ENCODE data around the gene CCNF.
"Not testable (repeated sequence)": the region's sequence is repeated elsewhere in the genome, so short reads cannot be mapped to it uniquely, and the experiment has no call there.

The CCNF gene

GRCh38 chr16:2472885-2473445, 43.7 kb downstream of the CCNF start:
- no peak for DNase-seq

GRCh38 chr16:2473446-2473926, 44.2 kb downstream of the CCNF start:
- DNase-seq = no peak

GRCh38 chr16:2473999-2474876, 45.0 kb downstream of the CCNF start:
- DNase-seq = no peak

GRCh38 chr16:2474877-2475412, 45.7 kb downstream of the CCNF start, which contains the start of gene TBC1D24:
Gene TBC1D24 (plus strand): TSS chr16:2475127. CDS start chr16:2496149, 21,022 bp downstream.
- peak; percentile 34 for DNase-seq

GRCh38 chr16:2475413-2476344, 46.4 kb downstream of the CCNF start:
- DNase-seq = no peak

GRCh38 chr16:2476345-2476720, 47.1 kb downstream of the CCNF start:
- no peak for DNase-seq

- DNase-seq = no peak
These were observed 47.5 kb downstream of the CCNF start for GRCh38 chr16:2476741-2477140.

GRCh38 chr16:2477327-2477726, 48.1 kb downstream of the CCNF start:
- no peak for DNase-seq

- DNase-seq = no peak
These were observed 49.0 kb downstream of the CCNF start for GRCh38 chr16:2478279-2478678.

- not testable (repeated sequence) for DNase-seq
These were observed 50.7 kb downstream of the CCNF start for GRCh38 chr16:2479996-2480395.

GRCh38 chr16:2480948-2481347, 51.7 kb downstream of the CCNF start:
- DNase-seq = no peak

GRCh38 chr16:2481676-2482075, 52.4 kb downstream of the CCNF start:
- no peak for DNase-seq

GRCh38 chr16:2482249-2482648, 53.0 kb downstream of the CCNF start:
- no peak for DNase-seq

GRCh38 chr16:2482708-2483534, 53.7 kb downstream of the CCNF start:
- DNase-seq = peak; percentile 58

- DNase-seq = no peak
These were observed 55.0 kb downstream of the CCNF start for GRCh38 chr16:2483939-2484897.

GRCh38 chr16:2484898-2485508, 55.8 kb downstream of the CCNF start:
- no peak for DNase-seq

GRCh38 chr16:2485811-2486507, 56.7 kb downstream of the CCNF start:
- DNase-seq = no peak

GRCh38 chr16:2486645-2487516, 57.6 kb downstream of the CCNF start:
- peak; percentile 24 for DNase-seq

- no peak for DNase-seq
These were observed 58.2 kb downstream of the CCNF start for GRCh38 chr16:2487517-2487842.
